ENCODE results near the gene TGM5. TPM values are rescaled to one million over a fixed set of nuclear protein-coding genes. Genes with fewer than 3 reads are reported as not detected.

Gene TGM5
- under 1 TPM in 1 of 4 donors, not detected in 3; 0.78 TPM for total RNA-seq
- polyA plus RNA-seq, result under 1 TPM in 2 of 3 donors, not detected in 1; 0.03 to 0.06 TPM
- long read RNA-seq, donor 1, result 0 reads
- long read RNA-seq, donor 2, result 0 reads

GRCh38 chr15:43266834-43267233 lies at the start of gene TGM5:
TGM5 (minus strand) TSS chr15:43266928; CDS start chr15:43266849, 79 bp downstream.
- Histone ChIP-seq H3K27ac (no peak within 1 kb of the TSS), H3K27me3 (ENCODE audit: insufficient read depth in 3 of 3, low read length in 2 of 3) (no peaks in the 10 kb centered on the region), H3K9me3 (peaks cover 3% of the 10 kb centered on the region), H3K4me1 (no peaks in the 10 kb centered on the region), H3K4me3 (no peak within 1 kb of the TSS), H3K36me3 (ENCODE audit: insufficient read depth in 1 of 2, low read depth in 1 of 2) (no peaks in the 10 kb centered on the region)
- 76 to 82% (median 81%) methylated on average over 8 of the region's 8 CpGs for WGBS, 3 donors
- TF ChIP-seq CTCF (IDR thresholded peaks at IDR 0.05), result no peak
- intact Hi-C loops (cut with DNase I), result no loop called here
- no peak for DNase-seq
- no peak for ATAC-seq

GRCh38 chr15:43314171-43314570 lies 47.4 kb upstream of the TGM5 start:
- Histone ChIP-seq H3K4me1 (no peaks in the 10 kb centered on the region), H3K36me3 (ENCODE audit: insufficient read depth in 1 of 2, low read depth in 1 of 2) (no peaks in the 10 kb centered on the region), H3K9me3 (no peaks in the 10 kb centered on the region), H3K4me3 (no peak overlapping the region), H3K27ac (no peak overlapping the region), H3K27me3 (ENCODE audit: insufficient read depth in 3 of 3, low read length in 2 of 3) (no peaks in the 10 kb centered on the region)
- DNase-seq (no peak), ATAC-seq (no peak)
- TF ChIP-seq CTCF (IDR thresholded peaks at IDR 0.05), result no peak
- 73 to 74% (median 73%) methylated on average over 3 of the region's 3 CpGs for WGBS, 3 donors
- intact Hi-C loops (cut with DNase I), result no loop called here

GRCh38 chr15:43312378-43312777 lies 45.6 kb upstream of the TGM5 start:
- DNase-seq (no peak), ATAC-seq (no peak)
- no peak for TF ChIP-seq CTCF (IDR thresholded peaks at IDR 0.05)
- Histone ChIP-seq H3K27ac (no peak overlapping the region), H3K9me3 (no peaks in the 10 kb centered on the region), H3K36me3 (ENCODE audit: insufficient read depth in 1 of 2, low read depth in 1 of 2) (no peaks in the 10 kb centered on the region), H3K27me3 (ENCODE audit: insufficient read depth in 3 of 3, low read length in 2 of 3) (peaks cover 0 to 11% (median 2%) of the 10 kb centered on the region in 3 donors), H3K4me3 (no peak overlapping the region), H3K4me1 (no peaks in the 10 kb centered on the region)
- intact Hi-C loops (cut with DNase I), result no loop called here
- WGBS, 3 donors, result 58 to 62% (median 59%) methylated on average over 4 of the region's 4 CpGs

GRCh38 chr15:43302205-43302817 lies 35.6 kb upstream of the TGM5 start, which contains the start of gene TGM7:
TGM7 (minus strand) TSS chr15:43302255.
- no peak for ATAC-seq
- 83 to 86% (median 83%) methylated on average over 11 of the region's 11 CpGs for WGBS, 3 donors

More at GRCh38 chr15:43302205-43302817, 35.6 kb upstream of the TGM5 start, which contains the start of gene TGM7:
- no peak within 1 kb of the TSS for H3K27ac ChIP-seq
- intact Hi-C loops (cut with DNase I), result no loop called here
- no peak for TF ChIP-seq CTCF (IDR thresholded peaks at IDR 0.05)
- H3K9me3 ChIP-seq, result no peaks in the 10 kb centered on the region
- peaks cover 0 to 6% (median 0%) of the 10 kb centered on the region in 3 donors for H3K27me3 ChIP-seq (ENCODE audit: insufficient read depth in 3 of 3, low read length in 2 of 3)
- no peaks in the 10 kb centered on the region for H3K4me1 ChIP-seq
- no peak for DNase-seq
- H3K36me3 ChIP-seq (ENCODE audit: insufficient read depth in 1 of 2, low read depth in 1 of 2), result no peaks in the 10 kb centered on the region
- no peak within 1 kb of the TSS for H3K4me3 ChIP-seq
